Thymus (tissue), 11 donors: Measurements from ENCODE around the gene MYH9. TPM values are rescaled to one million over a fixed set of nuclear protein-coding genes. Genes with fewer than 3 reads are reported as not detected.
"Not testable (repeated sequence)": the region's sequence is repeated elsewhere in the genome, so short reads cannot be mapped to it uniquely, and the experiment has no call there.

ENCODE experiments used
- DNase-seq, 9 donors: peaks; one replicate each; pipeline ENCODE4 v3.0.0-alpha.2; 2013; ENCODE audit warnings: low spot score in 9 of 9, low read depth in 6 of 9, missing footprints in 1 of 9
- H3K27ac ChIP-seq, 2 donors: one replicate each; pipeline ENCODE4 v1.5.1; 2013; ENCODE audit warnings: control low read depth in 1 of 2, low read depth in 1 of 2, low read length in 1 of 2, mild to moderate bottlenecking in 1 of 2, moderate library complexity in 1 of 2
- H3K27me3 ChIP-seq, 2 donors: one replicate each; pipeline ENCODE4 v1.5.1; 2013; ENCODE audit warnings: low read length in 1 of 2; ENCODE audit not compliant: control insufficient read depth in 2 of 2, insufficient read depth in 1 of 2
- H3K36me3 ChIP-seq, 2 donors: one replicate each; pipeline ENCODE4 v1.5.1; 2013; ENCODE audit warnings: low read length in 1 of 2, mild to moderate bottlenecking in 1 of 2, moderate library complexity in 1 of 2; ENCODE audit not compliant: control insufficient read depth in 2 of 2, insufficient read depth in 2 of 2
- H3K4me1 ChIP-seq, 2 donors: one replicate each; pipeline ENCODE4 v1.5.1; 2013; ENCODE audit warnings: low read length in 2 of 2; ENCODE audit not compliant: control insufficient read depth in 2 of 2, insufficient read depth in 2 of 2
- H3K4me3 ChIP-seq, 2 donors: one replicate each; pipeline ENCODE4 v1.5.1; 2013; ENCODE audit warnings: low read length in 2 of 2, control low read depth in 1 of 2, mild to moderate bottlenecking in 1 of 2
- H3K9me3 ChIP-seq, 2 donors: one replicate each; pipeline ENCODE4 v1.5.1; 2013; ENCODE audit warnings: low read length in 1 of 2, mild to moderate bottlenecking in 1 of 2; ENCODE audit not compliant: control insufficient read depth in 2 of 2, insufficient read depth in 1 of 2
- WGBS: extraction: QIAGEN DNeasy Blood & Tissue Kit; methylation state at CpG from one replicate; pipeline ENCODE4 v1.1.7; 2013; 5-methylcytosine and 5-hydroxymethylcytosine counted together
- polyA plus RNA-seq: library from polyadenylated mRNA; stranded (reverse); fragments of 200-250 nt; gene quantifications from one replicate; pipeline ENCODE4 v1.2.3, GENCODE V29; 2013
- total RNA-seq: library from RNA; stranded (reverse); fragments of 120-200 nt; gene quantifications from one replicate; pipeline ENCODE4 v1.2.4, GENCODE V29; 2013
- donor health status: healthy.

The MYH9 gene
- total and polyA plus RNA-seq, 2 donors: 123 to 155 TPM

GRCh38 chr22:36277482-36278291 lies 110.1 kb downstream of the MYH9 start:
- Histone ChIP-seq H3K27ac (peak overlapping the region in 1 of 2 donors; percentile 4), H3K9me3 (no peaks in the 10 kb centered on the region), H3K27me3 (no peaks in the 10 kb centered on the region), H3K36me3 (peaks cover 23 to 25% of the 10 kb centered on the region in 2 donors), H3K4me3 (no peak overlapping the region), H3K4me1 (peaks cover 0 to 9% of the 10 kb centered on the region in 2 donors)
- 40% methylated on average over 18 of the region's 18 CpGs for WGBS
- DNase-seq: peak in 5 of 9 donors; percentile 45 to 72 (median 61)

- no peaks in the 10 kb centered on the region for H3K27me3 ChIP-seq
- no peak for DNase-seq
- no peaks in the 10 kb centered on the region for H3K9me3 ChIP-seq
- 93% methylated on average over 5 of the region's 5 CpGs for WGBS
- peaks cover 0 to 4% of the 10 kb centered on the region in 2 donors for H3K36me3 ChIP-seq
- peaks cover 0 to 7% of the 10 kb centered on the region in 2 donors for H3K4me1 ChIP-seq
- H3K4me3 ChIP-seq: no peak overlapping the region
- H3K27ac ChIP-seq: no peak overlapping the region
These were observed 113.2 kb downstream of the MYH9 start for GRCh38 chr22:36274531-36274930.

GRCh38 chr22:36271951-36272350 lies 115.8 kb downstream of the MYH9 start:
- H3K4me3 ChIP-seq, H3K36me3 ChIP-seq, H3K27ac ChIP-seq, H3K9me3 ChIP-seq, H3K27me3 ChIP-seq, DNase-seq, H3K4me1 ChIP-seq: not testable (repeated sequence)
- 97% methylated on average over 5 of the region's 5 CpGs for WGBS

GRCh38 chr22:36271231-36271630 lies 116.5 kb downstream of the MYH9 start:
- WGBS: 91% methylated on average over 7 of the region's 7 CpGs

GRCh38 chr22:36267896-36268485 lies 119.8 kb downstream of the MYH9 start:
- Histone ChIP-seq H3K27me3 (no peaks in the 10 kb centered on the region), H3K4me3 (no peak overlapping the region), H3K27ac (no peak overlapping the region), H3K36me3 (peaks cover 0 to 4% of the 10 kb centered on the region in 2 donors), H3K4me1 (no peaks in the 10 kb centered on the region), H3K9me3 (no peaks in the 10 kb centered on the region)
- WGBS: 98% methylated on average over 11 of the region's 11 CpGs
- DNase-seq: no peak

More at GRCh38 chr22:36271231-36271630, 116.5 kb downstream of the MYH9 start:
- not testable (repeated sequence) for H3K27me3 ChIP-seq, DNase-seq, H3K36me3 ChIP-seq, H3K4me3 ChIP-seq, H3K9me3 ChIP-seq, H3K4me1 ChIP-seq, H3K27ac ChIP-seq

- Histone ChIP-seq H3K4me1 (no peaks in the 10 kb centered on the region), H3K27me3 (no peaks in the 10 kb centered on the region), H3K9me3 (no peaks in the 10 kb centered on the region), H3K27ac (no peak overlapping the region), H3K36me3 (peaks cover 4% of the 10 kb centered on the region in 2 donors), H3K4me3 (no peak overlapping the region)
- DNase-seq: no peak
- WGBS: 98% methylated on average over 4 of the region's 4 CpGs
These were observed 120.7 kb downstream of the MYH9 start for GRCh38 chr22:36267058-36267457.

- not testable (repeated sequence) for DNase-seq, H3K9me3 ChIP-seq, H3K4me3 ChIP-seq, H3K27me3 ChIP-seq, H3K4me1 ChIP-seq, H3K36me3 ChIP-seq
- 99% methylated on average over 7 of the region's 7 CpGs for WGBS
- H3K27ac ChIP-seq: peak overlapping the region in 1 of 2 donors; percentile 40
These were observed 123.7 kb downstream of the MYH9 start for GRCh38 chr22:36263886-36264664.

GRCh38 chr22:36263216-36263673 lies 124.5 kb downstream of the MYH9 start:
- peaks cover 5 to 17% of the 10 kb centered on the region in 2 donors for H3K4me1 ChIP-seq
- not testable (repeated sequence) for H3K27ac ChIP-seq, H3K4me3 ChIP-seq, H3K36me3 ChIP-seq, H3K9me3 ChIP-seq, DNase-seq, H3K27me3 ChIP-seq
- 82% methylated on average over 5 of the region's 5 CpGs for WGBS

- not testable (repeated sequence) for DNase-seq, H3K4me3 ChIP-seq, H3K36me3 ChIP-seq, H3K27me3 ChIP-seq, H3K9me3 ChIP-seq, H3K27ac ChIP-seq
- H3K4me1 ChIP-seq: peaks cover 5 to 23% of the 10 kb centered on the region in 2 donors
- 97% methylated on average over 3 of the region's 3 CpGs for WGBS
These were observed 125.5 kb downstream of the MYH9 start for GRCh38 chr22:36262307-36262706.
